CD14-positive monocyte (primary cell): ENCODE results near the gene BCO1. TPM values are rescaled to one million over a fixed set of nuclear protein-coding genes. Genes with fewer than 3 reads are reported as not detected.

Source experiments
- DNase-seq, 3 donors: peaks; one replicate each; pipeline ENCODE4 v3.0.0-alpha.2; 2011 to 2022
- H2AFZ ChIP-seq: 2 replicates; pipeline ENCODE4 v1.6.0; 2012; ENCODE audit warnings: mild to moderate bottlenecking, low read depth, low read length, inconsistent platforms; ENCODE audit not compliant: insufficient read depth, poor library complexity, severe bottlenecking
- H3K27ac ChIP-seq, 2 donors: 1 replicate in 1 of 2; 2 replicates in 1 of 2; pipeline ENCODE4 v1.5.1; 2012 to 2013; ENCODE audit warnings: low read length in 2 of 2, control low read depth in 1 of 2, inconsistent platforms in 1 of 2, low read depth in 1 of 2, mild to moderate bottlenecking in 1 of 2
- H3K27me3 ChIP-seq, 2 donors: one replicate each; pipeline versions ENCODE4 v1.6.0 to v1.6.1; 2011 to 2013; ENCODE audit warnings: low read length in 2 of 2; ENCODE audit not compliant: control insufficient read depth in 2 of 2, insufficient read depth in 2 of 2
- H3K36me3 ChIP-seq, 2 donors: replicated peaks in 1 of 2; 1 replicate in 1 of 2; 2 replicates in 1 of 2; pipeline versions ENCODE4 v1.5.1 to v1.6.1; 2012 to 2013; ENCODE audit warnings: low read length in 2 of 2, control low read depth in 1 of 2, inconsistent platforms in 1 of 2, mild to moderate bottlenecking in 1 of 2; ENCODE audit not compliant: insufficient read depth in 2 of 2, control insufficient read depth in 1 of 2
- H3K4me1 ChIP-seq, 2 donors: 1 replicate in 1 of 2; 2 replicates in 1 of 2; pipeline versions ENCODE4 v1.5.1 to v1.6.1; 2012 to 2013; ENCODE audit warnings: low read length in 2 of 2, control low read depth in 1 of 2, inconsistent platforms in 1 of 2, mild to moderate bottlenecking in 1 of 2, moderate library complexity in 1 of 2; ENCODE audit not compliant: insufficient read depth in 2 of 2, control insufficient read depth in 1 of 2
- H3K4me2 ChIP-seq: replicated peaks from 2 replicates; pipeline ENCODE3; 2012; ENCODE audit warnings: low read length, moderate library complexity, mild to moderate bottlenecking; ENCODE audit not compliant: poor library complexity, severe bottlenecking; ENCODE audit errors: extremely low read depth
- H3K4me3 ChIP-seq, 3 experiments: fragments of 200-600 bp in 1 of 3; sonication (generic) in 1 of 3; replicated peaks in 1 of 3; 1 replicate in 2 of 3; 2 replicates in 1 of 3; pipeline ENCODE4 v1.5.1; 2011 to 2013; ENCODE audit warnings: low read length in 3 of 3, mild to moderate bottlenecking in 3 of 3, control low read depth in 2 of 3, low read depth in 2 of 3, inconsistent platforms in 1 of 3, moderate library complexity in 1 of 3
- H3K79me2 ChIP-seq: 2 replicates; pipeline ENCODE4 v1.6.0; 2012; ENCODE audit warnings: mild to moderate bottlenecking, control low read depth, inconsistent platforms, low read length, moderate library complexity; ENCODE audit not compliant: insufficient read depth
- H3K9ac ChIP-seq: 2 replicates; pipeline ENCODE4 v1.6.0; 2017; ENCODE audit warnings: low read length, mild to moderate bottlenecking; ENCODE audit not compliant: insufficient read depth, poor library complexity, severe bottlenecking
- H3K9me3 ChIP-seq, 2 donors: replicated peaks in 1 of 2; 1 replicate in 1 of 2; 2 replicates in 1 of 2; pipeline versions ENCODE4 v1.5.1 to v1.6.1; 2012 to 2013; ENCODE audit warnings: low read length in 2 of 2, control low read depth in 1 of 2; ENCODE audit not compliant: control insufficient read depth in 1 of 2, insufficient read depth in 1 of 2
- H4K20me1 ChIP-seq: 2 replicates; pipeline ENCODE4 v1.6.0; 2012; ENCODE audit warnings: mild to moderate bottlenecking, low read length, control low read depth, moderate library complexity; ENCODE audit not compliant: insufficient read depth
- H3K27ac Mint-ChIP-seq, 7 donors: one replicate each; pipeline ENCODE4 v1.8.0; 2020; ENCODE audit warnings: mild to moderate bottlenecking in 7 of 7, mixed read lengths in 7 of 7, moderate library complexity in 6 of 7, inconsistent platforms in 2 of 7
- H3K27me3 Mint-ChIP-seq, 3 donors: one replicate each; pipeline ENCODE4 v1.8.0; 2021 to 2022; ENCODE audit warnings: low read depth in 3 of 3, mild to moderate bottlenecking in 3 of 3, mixed read lengths in 3 of 3, moderate library complexity in 3 of 3, inconsistent platforms in 1 of 3
- H3K36me3 Mint-ChIP-seq, 2 donors: one replicate each; pipeline ENCODE4 v1.8.0; 2020; ENCODE audit warnings: mixed read lengths in 2 of 2, inconsistent platforms in 1 of 2, mild to moderate bottlenecking in 1 of 2
- H3K4me1 Mint-ChIP-seq: one replicate; pipeline ENCODE4 v1.8.0; 2020; ENCODE audit warnings: mild to moderate bottlenecking, mixed read lengths
- H3K4me3 Mint-ChIP-seq, 2 donors: one replicate each; pipeline ENCODE4 v1.8.0; 2020; ENCODE audit warnings: mild to moderate bottlenecking in 2 of 2, mixed read lengths in 2 of 2, moderate library complexity in 1 of 2
- H3K9me3 Mint-ChIP-seq, 7 donors: one replicate each; pipeline ENCODE4 v1.8.0; 2020 to 2022; ENCODE audit warnings: mixed read lengths in 7 of 7, mild to moderate bottlenecking in 6 of 7, moderate library complexity in 6 of 7, inconsistent platforms in 2 of 7
- WGBS: methylation state at CpG from one replicate; pipeline ENCODE4 v1.1.5; 2013; ENCODE audit warnings: missing lambda C conversion rate; ENCODE audit not compliant: insufficient coverage; 5-methylcytosine and 5-hydroxymethylcytosine counted together
- intact Hi-C, 2 donors: fragments of 100-400 bp; cut with micrococcal nuclease; formaldehyde crosslinking; loops; one replicate each; pipeline versions ENCODE4 v1.15.0 to v1.15.1; 2023
- polyA plus RNA-seq, 3 donors: library from polyadenylated mRNA; depleted of rRNA in 1 of 3; unstranded in 2 of 3; stranded (reverse) in 1 of 3; fragments of 300-500 nt in 2 of 3; fragments of >200 nt in 1 of 3; fragmentation: Illumina TruSeq in 2 of 3; gene quantifications; 1 replicate in 2 of 3; 2 replicates in 1 of 3; pipeline ENCODE4 v1.2.3, GENCODE V29; 2012 to 2021
- TF ChIP-seq, protein P1 (sequence below): fragments of 200-600 bp; IDR thresholded peaks from one replicate; pipeline ENCODE4 v1.8.0; 2022; ENCODE audit warnings: antibody characterized with exemption, mild to moderate bottlenecking

Gene BCO1
- polyA plus RNA-seq, 3 donors = not detected

DNA sequence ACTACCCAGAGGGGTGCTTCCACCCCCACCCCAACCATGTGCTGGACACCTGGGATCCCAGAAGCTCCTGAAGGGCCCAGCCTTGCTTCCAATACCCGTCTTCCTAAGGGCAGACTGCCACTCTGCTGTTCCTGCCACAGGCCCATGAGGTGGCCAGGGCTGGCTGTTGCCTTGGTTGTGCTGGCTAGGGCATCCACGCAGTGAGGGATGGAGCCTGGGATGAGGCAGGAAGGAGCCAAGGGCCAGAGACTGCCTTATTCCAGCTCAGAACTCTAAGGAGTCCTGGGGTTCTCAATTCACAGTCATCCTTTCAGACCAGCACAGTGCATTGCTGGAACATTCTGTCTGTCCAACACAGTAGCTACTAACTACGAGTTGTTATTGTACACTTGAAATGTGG lies 37.8 kb downstream of the BCO1 start:
- no peak overlapping the region for H3K9ac ChIP-seq
- H3K4me3 ChIP-seq = no peak overlapping the region
- H3K27me3 ChIP-seq = no peaks in the 10 kb centered on the region
- no peak overlapping the region for H3K27ac ChIP-seq
- H2AFZ ChIP-seq = no peak overlapping the region
- H3K79me2 ChIP-seq = no peaks in the 10 kb centered on the region
- no peak overlapping the region for H3K4me2 ChIP-seq
- TF ChIP-seq, protein P1, sequence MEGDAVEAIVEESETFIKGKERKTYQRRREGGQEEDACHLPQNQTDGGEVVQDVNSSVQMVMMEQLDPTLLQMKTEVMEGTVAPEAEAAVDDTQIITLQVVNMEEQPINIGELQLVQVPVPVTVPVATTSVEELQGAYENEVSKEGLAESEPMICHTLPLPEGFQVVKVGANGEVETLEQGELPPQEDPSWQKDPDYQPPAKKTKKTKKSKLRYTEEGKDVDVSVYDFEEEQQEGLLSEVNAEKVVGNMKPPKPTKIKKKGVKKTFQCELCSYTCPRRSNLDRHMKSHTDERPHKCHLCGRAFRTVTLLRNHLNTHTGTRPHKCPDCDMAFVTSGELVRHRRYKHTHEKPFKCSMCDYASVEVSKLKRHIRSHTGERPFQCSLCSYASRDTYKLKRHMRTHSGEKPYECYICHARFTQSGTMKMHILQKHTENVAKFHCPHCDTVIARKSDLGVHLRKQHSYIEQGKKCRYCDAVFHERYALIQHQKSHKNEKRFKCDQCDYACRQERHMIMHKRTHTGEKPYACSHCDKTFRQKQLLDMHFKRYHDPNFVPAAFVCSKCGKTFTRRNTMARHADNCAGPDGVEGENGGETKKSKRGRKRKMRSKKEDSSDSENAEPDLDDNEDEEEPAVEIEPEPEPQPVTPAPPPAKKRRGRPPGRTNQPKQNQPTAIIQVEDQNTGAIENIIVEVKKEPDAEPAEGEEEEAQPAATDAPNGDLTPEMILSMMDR = no peak
- no peaks in the 10 kb centered on the region for H3K36me3 ChIP-seq
- 100% methylated on average over 3 of the region's 3 CpGs for WGBS
- no peaks in the 10 kb centered on the region for H3K9me3 ChIP-seq
- H3K36me3 Mint-ChIP-seq = no peaks in the 10 kb centered on the region
- intact Hi-C loops = no loop called here
- no peaks in the 10 kb centered on the region for H4K20me1 ChIP-seq
- no peak overlapping the region for H3K27ac Mint-ChIP-seq
- H3K9me3 Mint-ChIP-seq = no peaks in the 10 kb centered on the region
- H3K4me3 Mint-ChIP-seq = no peak overlapping the region
- H3K4me1 Mint-ChIP-seq = peaks cover 9% of the 10 kb centered on the region
- DNase-seq = no peak
- H3K4me1 ChIP-seq = no peaks in the 10 kb centered on the region
- peaks cover 0 to 2% (median 2%) of the 10 kb centered on the region in 3 donors for H3K27me3 Mint-ChIP-seq

DNA sequence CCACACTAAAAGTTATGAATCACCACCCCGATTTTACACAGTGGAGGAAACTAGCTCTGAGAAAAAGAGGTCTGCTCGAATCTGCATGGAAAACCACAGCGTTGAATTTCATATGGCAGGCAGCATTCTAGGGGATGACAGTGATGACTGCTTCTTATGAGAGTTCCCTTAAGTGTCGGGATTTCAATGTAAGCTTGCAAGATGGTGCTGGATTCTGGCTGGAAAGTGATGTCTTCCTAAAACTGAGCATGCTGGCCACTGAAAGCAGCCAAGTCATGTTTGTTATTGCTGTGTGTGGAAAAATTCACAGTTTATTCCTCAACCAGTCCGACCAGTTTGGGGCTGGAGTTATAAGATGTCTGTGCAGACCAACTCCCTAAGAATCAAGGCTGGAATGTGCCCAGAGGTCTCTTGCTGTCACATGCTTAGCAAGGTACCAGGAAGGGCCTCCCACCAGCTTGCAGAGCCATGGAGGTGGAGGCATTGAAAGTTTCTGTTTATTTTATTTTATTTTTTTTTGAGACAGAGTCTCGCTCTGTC lies 39.1 kb downstream of the BCO1 start:
- H3K9me3 Mint-ChIP-seq = no peaks in the 10 kb centered on the region
- DNase-seq = no peak
- H3K27me3 ChIP-seq = no peaks in the 10 kb centered on the region
- intact Hi-C loops = no loop called here
- TF ChIP-seq, protein P1 = no peak
- no peaks in the 10 kb centered on the region for H3K36me3 Mint-ChIP-seq
- no peak overlapping the region for H3K4me2 ChIP-seq
- no peaks in the 10 kb centered on the region for H3K79me2 ChIP-seq
- H3K27ac Mint-ChIP-seq = no peak overlapping the region
- no peaks in the 10 kb centered on the region for H3K4me1 ChIP-seq
- peaks cover 2 to 4% (median 2%) of the 10 kb centered on the region in 3 donors for H3K27me3 Mint-ChIP-seq
- no peaks in the 10 kb centered on the region for H3K36me3 ChIP-seq
- WGBS = 93% methylated on average over 5 of the region's 6 CpGs
- no peaks in the 10 kb centered on the region for H3K9me3 ChIP-seq
- H3K9ac ChIP-seq = no peak overlapping the region
- no peak overlapping the region for H3K4me3 Mint-ChIP-seq
- no peaks in the 10 kb centered on the region for H4K20me1 ChIP-seq
- H3K27ac ChIP-seq = no peak overlapping the region
- H3K4me1 Mint-ChIP-seq = peaks cover 4% of the 10 kb centered on the region
- H2AFZ ChIP-seq = no peak overlapping the region
- no peak overlapping the region for H3K4me3 ChIP-seq
